ENCODE results near the gene SFN.
"Not testable (repeated sequence)": the region's sequence is repeated elsewhere in the genome, so short reads cannot be mapped to it uniquely, and the experiment has no call there.

The SFN gene

DNA sequence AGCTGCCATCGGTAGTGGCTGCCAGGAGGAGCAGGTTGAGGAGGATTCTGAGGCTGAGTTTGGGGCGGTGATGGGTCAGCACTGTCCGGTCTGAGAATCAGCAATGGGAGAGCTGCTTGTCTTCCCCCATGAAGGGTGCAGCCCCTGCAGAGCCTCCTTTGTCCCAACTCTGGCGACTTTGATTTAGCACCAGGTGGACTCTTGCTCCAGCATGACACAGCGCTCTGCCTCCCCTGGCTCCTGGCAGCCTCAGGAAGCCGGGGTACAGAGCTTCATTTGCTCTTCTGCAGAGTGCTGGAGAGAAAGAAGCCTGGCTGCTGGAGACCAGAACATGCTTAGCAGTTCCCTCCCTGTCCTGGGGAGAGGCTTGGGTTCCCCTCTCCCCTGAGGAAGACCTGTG, 23.2 kb upstream of the SFN start:
- H3K4me3 ChIP-seq = no peak overlapping the region
- H3K27ac ChIP-seq = no peak overlapping the region
- no peak for TF ChIP-seq CTCF (IDR thresholded peaks at IDR 0.05)
- DNase-seq (ENCODE audit: low spot score) = no peak

GRCh38 chr1:26844424-26845196, 18.3 kb upstream of the SFN start:
- Histone ChIP-seq H3K27ac (no peak overlapping the region), H3K4me3 (no peak overlapping the region)
- no peak for TF ChIP-seq CTCF (IDR thresholded peaks at IDR 0.05)
- DNase-seq (ENCODE audit: low spot score) = no peak

DNA sequence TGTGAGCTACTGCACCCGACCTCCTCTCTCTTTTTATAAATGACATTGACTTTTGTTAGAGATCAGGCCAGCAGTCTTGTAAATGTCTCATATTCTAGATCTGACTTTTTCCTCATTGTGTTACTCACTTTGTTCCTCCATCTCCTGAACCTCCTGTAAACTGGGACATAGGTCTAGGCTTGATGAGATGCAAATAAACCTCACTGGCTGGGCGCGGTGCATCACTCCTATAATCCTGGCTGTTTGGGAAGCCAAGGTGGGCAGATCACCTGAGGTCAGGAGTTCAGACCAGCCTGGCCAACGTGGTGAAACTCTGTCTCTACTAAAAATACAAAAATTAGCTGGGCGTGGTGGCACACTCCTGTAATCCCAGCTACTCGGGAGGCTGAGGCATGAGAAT, 15.1 kb upstream of the SFN start:
- DNase-seq (ENCODE audit: low spot score); H3K27ac ChIP-seq; H3K4me3 ChIP-seq: not testable (repeated sequence)

DNA sequence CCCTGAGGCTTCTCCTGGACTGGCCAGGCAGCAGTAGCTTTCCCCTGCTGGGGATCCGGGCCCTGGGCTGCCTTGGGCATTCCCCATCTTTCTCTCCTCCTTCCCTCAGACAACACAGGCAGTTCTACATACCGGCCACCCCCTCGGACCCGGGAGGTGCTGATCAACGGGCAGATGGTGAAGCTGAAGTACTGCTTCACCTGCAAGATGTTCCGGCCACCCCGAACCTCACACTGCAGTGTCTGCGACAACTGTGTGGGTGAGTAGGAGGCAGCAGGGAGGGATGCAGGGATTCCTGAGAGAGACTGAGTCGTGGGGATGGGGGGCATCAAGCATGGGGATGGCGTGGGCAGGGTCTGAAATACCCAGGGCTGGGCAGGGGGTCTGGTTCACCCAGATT, 14.4 kb upstream of the SFN start:
- H3K4me3 ChIP-seq = no peak overlapping the region
- no peak for TF ChIP-seq CTCF (IDR thresholded peaks at IDR 0.05)
- peak overlapping the region in 1 of 2 donors; percentile 75 for H3K27ac ChIP-seq
- no peak for DNase-seq (ENCODE audit: low spot score)

DNA sequence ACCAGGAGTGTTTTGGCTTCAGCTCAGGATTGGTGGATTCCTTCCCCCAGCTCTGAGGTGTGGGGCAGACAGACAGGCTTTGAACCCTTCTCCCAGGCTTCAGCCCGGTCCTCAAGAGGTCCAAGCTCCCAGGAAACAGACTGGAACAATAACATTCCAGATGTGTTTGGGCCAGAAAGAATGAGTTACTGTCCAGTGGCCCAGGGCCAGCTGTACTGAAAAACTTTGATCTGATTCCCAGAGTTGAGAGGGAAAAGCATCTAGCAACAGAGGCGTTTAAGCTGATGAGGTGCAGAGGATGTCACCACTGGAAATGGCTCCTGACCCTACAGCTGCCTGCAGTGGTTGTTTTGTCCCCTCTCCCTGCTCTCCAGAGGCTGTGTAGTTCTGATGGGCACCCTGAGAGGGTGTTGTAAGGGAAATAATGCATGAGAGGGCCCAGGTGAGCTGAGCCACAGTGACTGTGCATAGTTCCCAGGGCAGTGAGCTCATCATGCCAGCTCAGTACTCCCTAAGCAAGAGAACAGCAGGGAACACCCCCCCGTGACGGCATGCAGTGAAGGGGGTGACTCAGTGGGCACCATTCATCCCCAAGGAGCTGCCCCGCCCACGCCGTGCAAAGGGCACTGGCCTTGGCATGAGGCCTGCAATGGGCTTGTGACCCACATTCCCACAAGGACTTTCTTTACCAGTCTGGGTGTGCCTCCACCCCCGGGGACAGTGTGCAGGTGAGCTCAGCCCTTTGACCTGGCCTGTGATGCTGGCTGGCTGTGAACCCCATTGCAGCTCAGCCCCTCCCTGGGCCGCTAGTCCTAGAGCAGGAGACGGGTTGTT, 13.8 kb upstream of the SFN start:
- DNase-seq (ENCODE audit: low spot score) = no peak
- Histone ChIP-seq H3K4me3 (no peak overlapping the region), H3K27ac (peak overlapping the region in 1 of 2 donors; percentile 75)
- TF ChIP-seq CTCF (IDR thresholded peaks at IDR 0.05) = no peak

- no peak for DNase-seq (ENCODE audit: low spot score)
- no peak overlapping the region for H3K27ac ChIP-seq
- no peak for TF ChIP-seq CTCF (IDR thresholded peaks at IDR 0.05)
- H3K4me3 ChIP-seq = no peak overlapping the region
Measured at GRCh38 chr1:26851106-26851684, 11.8 kb upstream of the SFN start.

DNA sequence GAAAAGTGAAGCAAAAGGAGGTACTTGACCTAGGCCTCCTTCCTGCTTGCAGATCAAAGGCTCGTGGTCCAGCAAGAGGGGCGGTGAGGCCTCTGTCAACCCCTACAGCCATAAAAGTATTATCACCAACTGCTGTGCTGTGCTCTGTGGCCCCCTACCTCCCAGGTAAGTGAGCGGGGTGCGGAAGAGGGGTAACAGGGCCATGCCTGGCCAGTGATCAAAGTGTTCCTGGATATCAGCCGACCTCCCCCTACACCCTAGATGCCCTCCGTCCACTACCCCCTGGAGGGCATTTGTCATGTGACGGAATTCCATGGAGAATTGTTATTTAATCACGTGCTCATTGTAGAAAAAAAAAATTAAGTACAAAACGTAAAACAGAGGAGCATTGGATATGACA, 10.2 kb upstream of the SFN start:
- no peak overlapping the region for H3K27ac ChIP-seq
- no peak overlapping the region for H3K4me3 ChIP-seq
- no peak for DNase-seq (ENCODE audit: low spot score)
- TF ChIP-seq CTCF (IDR thresholded peaks at IDR 0.05) = no peak

Data from coronary artery (tissue), 2 donors.